ENCODE results near the gene SPPL3.

GRCh38 chr12:120904197-120904773 is at the start of gene SPPL3:
- TF ChIP-seq, protein P1, sequence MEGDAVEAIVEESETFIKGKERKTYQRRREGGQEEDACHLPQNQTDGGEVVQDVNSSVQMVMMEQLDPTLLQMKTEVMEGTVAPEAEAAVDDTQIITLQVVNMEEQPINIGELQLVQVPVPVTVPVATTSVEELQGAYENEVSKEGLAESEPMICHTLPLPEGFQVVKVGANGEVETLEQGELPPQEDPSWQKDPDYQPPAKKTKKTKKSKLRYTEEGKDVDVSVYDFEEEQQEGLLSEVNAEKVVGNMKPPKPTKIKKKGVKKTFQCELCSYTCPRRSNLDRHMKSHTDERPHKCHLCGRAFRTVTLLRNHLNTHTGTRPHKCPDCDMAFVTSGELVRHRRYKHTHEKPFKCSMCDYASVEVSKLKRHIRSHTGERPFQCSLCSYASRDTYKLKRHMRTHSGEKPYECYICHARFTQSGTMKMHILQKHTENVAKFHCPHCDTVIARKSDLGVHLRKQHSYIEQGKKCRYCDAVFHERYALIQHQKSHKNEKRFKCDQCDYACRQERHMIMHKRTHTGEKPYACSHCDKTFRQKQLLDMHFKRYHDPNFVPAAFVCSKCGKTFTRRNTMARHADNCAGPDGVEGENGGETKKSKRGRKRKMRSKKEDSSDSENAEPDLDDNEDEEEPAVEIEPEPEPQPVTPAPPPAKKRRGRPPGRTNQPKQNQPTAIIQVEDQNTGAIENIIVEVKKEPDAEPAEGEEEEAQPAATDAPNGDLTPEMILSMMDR (IDR thresholded peaks at IDR 0.05 in 8 of 11, conservative IDR thresholded peaks at IDR 0.05 in 3 of 11), result peak in 1 of 11 experiments; percentile 27
- TF ChIP-seq POLR2A (IDR thresholded peaks at IDR 0.05), result peak in 2 of 3 donors; percentile 41 to 52
